Measurements from ENCODE around the gene IFI27L2.
A peak's percentile ranks its signal among the peaks of the same experiment; 100 is the strongest.
"Not testable (repeated sequence)": the region's sequence is repeated elsewhere in the genome, so short reads cannot be mapped to it uniquely, and the experiment has no call there.

Gene IFI27L2, protein sequence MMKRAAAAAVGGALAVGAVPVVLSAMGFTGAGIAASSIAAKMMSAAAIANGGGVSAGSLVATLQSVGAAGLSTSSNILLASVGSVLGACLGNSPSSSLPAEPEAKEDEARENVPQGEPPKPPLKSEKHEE

DNA sequence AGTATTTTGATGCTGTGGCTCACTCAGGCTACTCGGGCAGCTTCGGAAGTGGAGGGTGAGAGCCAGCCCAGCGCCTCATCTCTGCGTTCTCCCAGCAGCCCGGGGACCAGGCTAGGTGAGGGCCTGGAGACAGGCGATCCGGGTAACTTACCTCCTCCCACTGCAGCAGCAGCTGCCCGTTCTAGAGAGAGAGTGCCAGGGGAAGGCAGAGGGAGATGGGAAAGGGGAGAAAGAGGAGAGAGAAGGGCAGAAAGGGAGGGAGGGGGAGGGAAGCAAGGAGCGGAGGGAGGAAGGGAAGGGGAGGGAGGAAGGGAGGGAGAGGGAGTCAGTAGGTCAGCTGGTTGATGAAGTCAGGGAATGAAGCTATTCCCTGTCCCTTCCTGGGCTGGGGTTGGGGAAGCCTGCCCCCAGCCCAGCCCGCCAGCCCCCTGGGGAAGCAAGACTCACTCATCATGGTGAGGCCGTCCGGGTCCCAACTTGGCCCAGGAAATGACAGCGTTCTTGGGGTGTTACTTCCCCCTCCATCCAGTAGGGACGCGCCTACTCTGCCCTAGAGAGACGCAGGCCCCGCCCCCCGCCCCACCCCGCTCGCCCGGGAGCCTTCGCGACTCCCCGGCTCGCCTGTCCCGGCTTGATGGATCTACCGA is at the start of gene IFI27L2:
IFI27L2 (minus strand) TSS at position 494 of the 647 bp plus-strand sequence; CDS start at position 454, 40 bp downstream.
- DNase-seq (ENCODE audit: low read depth): peak; percentile 36

DNA sequence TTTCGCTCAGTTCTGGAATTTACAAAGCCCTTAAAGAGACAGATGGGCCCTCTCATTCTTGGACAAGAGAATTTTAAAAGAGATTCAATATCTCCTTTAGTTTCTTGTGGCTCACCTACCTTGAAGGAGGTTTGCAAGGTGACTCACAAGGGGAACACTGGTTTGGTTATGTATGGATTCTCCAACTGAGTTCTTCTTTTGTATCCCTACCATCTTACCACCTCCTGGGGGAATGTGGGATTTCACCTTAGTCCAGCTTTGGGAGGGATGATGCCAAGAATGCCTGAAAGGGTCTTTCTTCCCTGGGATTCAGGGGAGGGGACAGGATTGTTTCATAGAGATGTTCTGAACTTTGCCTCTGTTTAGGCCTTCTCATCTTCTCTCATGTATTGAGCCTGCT is 48.4 kb upstream of the IFI27L2 start:
- no peak for DNase-seq (ENCODE audit: low read depth)

DNA sequence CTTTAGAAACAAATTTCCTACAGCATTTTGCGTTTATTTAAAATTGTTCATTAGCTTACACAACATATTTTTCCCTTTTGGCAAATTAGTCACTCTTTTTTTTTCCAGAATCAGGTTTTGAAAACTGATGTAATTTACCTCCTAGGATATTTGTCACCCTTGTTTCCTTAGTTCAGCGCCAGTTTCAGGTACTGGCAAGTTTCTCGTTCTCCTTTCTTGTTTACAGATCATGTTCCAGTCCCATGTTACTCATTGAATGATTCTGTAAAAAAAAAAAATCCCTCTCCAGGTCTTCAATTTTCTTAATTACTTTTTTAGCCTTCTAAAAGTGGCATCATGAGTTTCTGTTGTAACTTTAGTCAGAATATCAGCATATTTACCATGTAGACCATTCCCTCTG is 47.4 kb upstream of the IFI27L2 start:
- DNase-seq (ENCODE audit: low read depth): no peak

DNA sequence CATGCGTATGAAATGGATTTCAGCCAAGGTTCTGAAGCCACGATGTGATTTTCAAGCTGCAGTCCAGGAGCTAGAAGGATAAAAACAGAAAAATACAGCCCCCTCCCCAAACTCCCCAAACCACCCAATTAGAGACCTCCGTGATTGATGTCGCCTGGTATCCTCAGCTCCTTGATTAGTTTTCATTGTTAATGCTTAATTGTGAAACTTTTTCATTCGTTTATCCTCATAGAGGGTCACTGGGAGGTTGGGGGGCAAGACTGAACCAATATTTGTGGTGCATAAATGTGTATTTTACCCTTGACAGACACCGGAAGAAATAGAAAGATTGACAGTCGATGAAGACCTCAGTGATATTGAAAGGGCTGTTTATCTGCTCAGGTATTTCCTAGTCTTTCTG is 46.3 kb upstream of the IFI27L2 start:
- DNase-seq (ENCODE audit: low read depth): no peak

DNA sequence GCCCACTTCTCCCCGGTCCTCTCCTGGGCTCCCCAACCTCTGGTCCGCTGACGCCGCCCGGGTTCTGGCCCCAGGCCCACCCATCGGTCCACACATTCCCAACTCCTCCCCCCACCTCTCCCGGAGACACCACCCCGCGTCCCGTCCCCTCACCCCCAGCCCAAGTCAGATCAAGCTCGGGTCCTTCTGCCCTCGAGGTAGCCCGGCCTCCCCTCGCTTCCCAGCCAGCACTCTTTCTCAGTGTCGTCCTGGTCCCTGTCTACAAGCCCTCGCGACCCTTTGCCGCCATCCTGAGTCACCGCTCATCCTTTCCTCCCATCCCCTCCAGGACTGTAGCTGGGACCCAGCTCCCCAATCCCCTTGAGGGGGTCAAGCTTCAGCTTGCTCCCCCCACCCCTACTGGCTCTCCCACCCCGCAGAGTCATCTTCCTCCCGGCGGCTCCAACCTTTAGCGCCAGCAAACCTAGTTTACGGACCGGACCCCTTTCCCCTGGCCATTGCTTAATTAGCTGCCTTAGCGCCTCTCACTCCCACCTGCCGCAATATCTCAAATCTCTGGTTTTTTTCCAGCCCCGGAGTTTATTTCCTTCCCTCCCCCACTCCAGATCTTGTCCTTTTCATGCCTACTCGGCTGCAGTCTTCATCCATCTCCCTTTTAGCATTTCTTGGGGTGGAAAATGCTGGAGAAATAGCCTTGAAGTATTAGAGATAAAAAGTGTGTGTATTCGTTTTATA is 45.8 kb upstream of the IFI27L2 start:
- DNase-seq (ENCODE audit: low read depth): no peak

DNA sequence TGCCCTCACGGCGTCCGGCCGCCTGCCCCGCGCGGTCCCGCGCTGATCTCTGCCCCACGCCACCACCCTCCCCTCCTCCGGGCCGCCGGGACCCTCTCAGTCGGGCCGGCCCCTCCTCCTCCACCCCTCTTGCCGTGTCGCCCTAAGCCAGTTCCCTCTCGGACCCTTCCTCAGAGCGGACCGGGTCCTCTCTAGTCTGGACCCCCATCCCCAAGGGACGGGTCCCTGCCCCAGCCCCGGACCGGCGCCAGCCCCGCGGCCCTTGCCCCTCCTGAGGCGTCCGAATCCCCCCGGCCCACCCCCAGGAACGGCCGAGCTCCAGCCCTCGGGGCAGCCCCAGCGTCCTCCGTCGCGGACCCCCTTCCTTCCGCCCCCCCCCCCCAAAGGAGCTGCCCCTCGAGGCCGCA is 45.2 kb upstream of the IFI27L2 start:
- DNase-seq (ENCODE audit: low read depth): no peak

DNA sequence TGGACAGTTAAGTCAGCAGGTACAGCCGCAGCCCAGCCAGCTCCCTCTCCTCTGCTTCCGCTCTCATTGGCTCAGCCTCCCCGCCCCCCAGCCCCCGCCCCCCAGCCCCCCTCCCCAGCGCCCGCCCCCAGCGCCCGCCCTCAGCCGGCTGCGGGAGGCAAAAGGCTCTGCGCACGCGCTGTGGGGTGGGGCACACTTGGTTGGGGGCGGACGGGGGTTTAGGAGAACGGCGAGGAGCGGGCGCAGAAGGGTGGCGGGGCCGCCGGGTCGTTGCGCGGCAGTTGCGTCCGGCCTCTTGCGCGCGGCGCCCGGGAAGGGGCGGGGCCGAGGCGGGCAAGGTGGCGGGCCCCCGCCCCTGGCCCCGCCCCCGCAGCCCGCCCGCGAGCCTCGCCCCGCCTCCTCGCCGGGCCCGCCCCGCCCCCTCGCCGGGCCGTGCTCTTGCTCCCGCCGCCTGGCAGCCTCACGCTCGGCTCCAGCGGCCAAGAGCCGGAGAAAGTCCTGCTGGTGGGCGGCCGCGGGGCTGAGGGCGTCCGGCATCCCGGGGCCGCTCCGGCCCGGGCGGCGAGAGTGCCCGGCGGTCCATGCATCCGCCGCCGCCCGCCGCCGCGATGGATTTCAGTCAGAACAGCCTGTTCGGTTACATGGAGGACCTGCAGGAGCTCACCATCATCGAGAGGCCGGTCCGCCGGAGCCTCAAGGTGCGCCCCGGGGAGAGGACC is 44.6 kb upstream of the IFI27L2 start, which contains the start of gene PPP4R4:
PPP4R4 (plus strand) TSS at position 438 of the 719 bp plus-strand sequence; CDS start at position 582, 144 bp downstream.
- peak; percentile 65 for DNase-seq (ENCODE audit: low read depth)

DNA sequence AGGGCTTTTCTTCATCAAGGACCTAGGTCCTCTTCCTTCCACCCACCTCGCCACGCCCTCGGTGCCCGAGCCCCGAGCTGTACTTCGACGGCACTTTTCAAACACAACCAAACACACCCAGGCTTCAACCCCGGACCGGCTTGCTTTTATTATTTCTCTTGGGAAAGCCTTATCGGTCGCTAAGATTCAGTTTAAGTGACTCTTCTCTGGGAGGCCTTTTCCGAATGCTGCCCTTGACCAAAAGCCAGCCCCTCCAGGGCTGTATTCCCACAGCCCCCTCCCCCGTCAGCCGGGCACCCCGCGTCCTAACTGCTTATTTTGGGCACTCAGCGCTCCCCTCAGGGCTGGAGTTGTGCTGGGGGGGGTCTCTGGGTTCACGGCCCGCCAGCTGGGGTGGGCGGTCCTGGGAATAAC is 44.1 kb upstream of the IFI27L2 start:
- DNase-seq (ENCODE audit: low read depth): no peak

DNA sequence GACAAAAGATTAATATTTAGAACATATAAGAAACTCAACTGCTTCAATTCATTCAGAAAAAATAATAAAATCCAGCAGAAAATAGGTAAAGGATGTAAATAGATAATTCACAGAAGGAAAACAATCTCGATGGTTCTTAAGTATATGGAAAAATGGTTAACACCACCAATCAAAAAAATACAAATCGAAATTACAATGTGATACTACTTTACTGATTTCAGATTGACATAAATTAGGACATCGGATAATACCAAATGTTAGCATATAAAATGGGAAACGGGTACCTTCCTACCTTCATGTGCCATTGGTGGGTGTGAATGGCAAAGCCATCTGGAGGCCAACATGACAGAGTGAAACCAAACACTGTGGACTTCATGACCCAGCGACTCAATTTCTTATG is 43.1 kb upstream of the IFI27L2 start:
- DNase-seq (ENCODE audit: low read depth): no peak

DNA sequence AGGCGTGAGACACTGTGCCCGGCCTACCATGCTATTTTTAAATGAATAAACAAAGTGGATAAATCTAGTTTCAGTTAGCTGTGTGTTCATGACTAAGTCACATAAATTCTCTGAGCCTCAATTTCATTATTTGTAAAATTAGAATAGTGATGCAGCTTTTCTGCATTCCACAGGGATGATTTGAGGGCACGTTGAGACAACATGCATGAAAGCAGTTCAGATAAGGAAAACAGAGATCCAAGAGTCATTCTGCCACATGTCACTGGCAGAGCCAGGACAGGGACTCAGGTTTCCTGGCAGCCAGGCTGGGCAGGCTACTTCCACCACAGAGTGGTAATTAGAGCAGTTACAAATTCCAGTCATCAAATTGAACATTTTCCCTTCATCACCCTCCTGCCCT is 41.8 kb upstream of the IFI27L2 start:
- no peak for DNase-seq (ENCODE audit: low read depth)

DNA sequence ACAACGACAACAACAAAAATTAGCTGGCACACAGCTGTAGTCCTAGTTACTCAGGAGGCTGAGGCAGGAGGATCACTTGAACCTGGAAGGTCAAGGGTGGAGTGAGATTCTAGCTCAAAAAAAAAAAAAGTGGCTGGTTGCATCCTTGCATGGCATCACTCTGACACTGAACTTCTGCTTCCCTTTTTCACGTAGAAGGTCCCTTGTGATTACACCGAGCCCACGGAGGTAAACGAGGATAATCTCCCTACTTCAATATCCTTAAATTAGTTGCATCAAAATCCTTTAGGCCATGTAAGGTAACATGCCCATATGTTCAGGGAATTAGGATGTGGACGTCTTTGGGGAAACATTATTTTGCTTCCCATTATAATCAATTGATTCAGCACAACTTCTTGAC is 40.7 kb upstream of the IFI27L2 start:
- no peak for DNase-seq (ENCODE audit: low read depth)

DNA sequence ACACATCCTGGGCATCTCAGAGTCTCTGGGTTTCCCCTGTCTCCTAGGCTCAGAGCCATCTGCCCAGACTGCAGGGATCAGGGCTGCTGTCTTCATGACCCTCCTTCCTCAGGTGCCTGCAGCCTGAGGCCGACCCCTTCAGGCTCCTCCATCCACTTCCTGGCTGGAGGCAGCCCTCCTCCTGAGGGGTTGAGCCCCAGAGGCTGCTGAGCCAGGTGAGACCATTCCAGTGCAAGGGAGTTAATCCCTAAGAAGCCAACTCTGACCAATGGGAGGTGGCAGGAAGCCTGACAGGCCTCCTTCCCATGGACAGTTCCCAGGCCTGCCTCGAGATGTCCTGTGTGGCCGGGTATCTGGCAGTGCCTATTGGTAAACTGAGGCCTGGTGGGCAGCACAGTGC is 36.3 kb upstream of the IFI27L2 start:
- DNase-seq (ENCODE audit: low read depth): no peak

DNA sequence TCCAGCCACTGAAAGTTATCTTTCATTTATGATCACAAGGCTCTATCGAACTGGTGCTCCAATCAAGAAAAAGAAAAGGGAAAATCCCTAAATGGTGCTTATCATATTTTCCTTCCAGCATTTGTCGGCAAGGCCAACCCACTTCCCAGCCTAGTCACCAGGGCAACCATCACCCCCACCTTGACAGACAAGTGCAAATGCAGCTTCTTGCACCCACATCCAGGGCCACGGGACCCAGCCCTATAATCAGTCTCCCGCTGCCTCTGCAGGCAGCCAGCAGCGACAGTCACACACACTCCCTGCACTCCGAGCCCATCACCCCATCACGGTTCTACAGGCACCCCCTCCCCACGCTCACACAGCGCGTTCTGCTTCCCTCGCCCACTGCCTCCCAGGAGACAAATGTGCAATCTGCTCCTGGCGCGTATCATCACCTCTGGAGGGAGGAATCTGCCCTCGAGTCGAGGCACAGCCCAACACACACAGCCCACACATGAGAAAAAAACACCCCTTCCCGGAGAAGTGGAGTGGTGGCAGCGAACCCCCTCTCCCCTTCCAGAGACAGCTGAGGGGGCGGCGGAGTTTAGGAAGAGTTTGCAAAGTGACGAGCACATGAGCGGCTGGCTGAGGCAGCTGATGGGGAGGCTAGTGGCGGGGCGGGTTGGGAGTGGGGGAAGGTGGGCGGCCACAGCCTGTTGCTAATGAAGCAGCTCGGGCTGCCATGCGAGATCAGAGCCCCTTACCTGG is 35.5 kb upstream of the IFI27L2 start:
- no peak for DNase-seq (ENCODE audit: low read depth)

DNA sequence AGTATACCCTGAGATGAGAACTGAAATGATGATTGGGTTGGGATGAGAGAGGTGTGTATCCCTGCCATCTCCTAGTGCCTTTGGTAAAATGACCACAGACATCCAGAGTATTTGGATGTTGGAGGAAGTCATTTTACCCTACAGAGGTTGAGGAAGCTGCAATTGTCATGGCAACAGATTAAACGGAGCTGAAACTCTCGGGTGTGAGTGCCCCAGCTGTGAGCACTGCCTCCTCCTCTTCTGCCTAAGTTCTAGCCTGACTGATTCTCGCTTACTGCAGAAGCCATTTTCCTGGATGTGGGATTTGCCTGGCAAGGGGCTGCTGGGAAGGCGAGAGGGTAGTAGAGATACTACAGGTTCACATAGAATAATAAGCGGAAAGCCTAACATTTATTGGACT is 34.4 kb upstream of the IFI27L2 start:
- DNase-seq (ENCODE audit: low read depth): no peak

DNA sequence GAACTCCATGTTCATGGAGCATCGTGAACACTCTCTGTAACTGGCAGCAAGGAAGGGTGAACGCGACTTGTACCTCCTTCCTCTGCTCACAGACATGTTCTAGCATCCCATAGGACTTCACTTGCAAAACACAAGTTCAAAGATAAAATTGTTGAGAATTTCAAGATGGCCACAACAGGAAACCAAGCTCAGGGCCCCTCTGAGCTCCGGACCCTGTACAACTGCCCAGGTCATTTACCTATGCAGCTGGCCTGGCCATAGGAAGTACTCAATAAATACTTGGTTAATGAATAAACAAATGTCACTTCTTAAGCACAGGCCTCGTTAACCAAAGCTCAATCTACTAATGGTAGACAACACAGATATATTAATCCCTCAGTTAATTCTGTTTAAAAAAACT is 33.1 kb upstream of the IFI27L2 start:
- no peak for DNase-seq (ENCODE audit: low read depth)

DNA sequence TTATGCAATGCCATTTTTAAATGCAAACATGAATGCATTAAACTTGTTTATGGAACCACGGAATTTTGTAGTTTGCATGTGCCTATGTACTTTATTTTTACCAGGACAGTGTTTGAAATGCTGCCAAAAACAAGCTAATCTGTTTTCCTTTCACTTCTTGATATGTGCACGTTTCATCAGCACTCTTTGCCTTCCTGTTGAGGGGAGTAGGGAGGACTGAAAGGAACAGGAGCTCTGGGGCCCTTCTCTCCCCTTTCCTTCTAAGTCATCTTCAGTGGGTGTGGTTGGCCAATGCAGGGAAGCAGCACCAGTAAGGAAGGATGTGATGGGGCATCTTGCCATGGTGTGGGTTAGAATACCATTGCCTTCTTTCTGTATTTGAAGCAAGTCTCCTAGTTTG is 32.6 kb upstream of the IFI27L2 start:
- DNase-seq (ENCODE audit: low read depth): no peak

DNA sequence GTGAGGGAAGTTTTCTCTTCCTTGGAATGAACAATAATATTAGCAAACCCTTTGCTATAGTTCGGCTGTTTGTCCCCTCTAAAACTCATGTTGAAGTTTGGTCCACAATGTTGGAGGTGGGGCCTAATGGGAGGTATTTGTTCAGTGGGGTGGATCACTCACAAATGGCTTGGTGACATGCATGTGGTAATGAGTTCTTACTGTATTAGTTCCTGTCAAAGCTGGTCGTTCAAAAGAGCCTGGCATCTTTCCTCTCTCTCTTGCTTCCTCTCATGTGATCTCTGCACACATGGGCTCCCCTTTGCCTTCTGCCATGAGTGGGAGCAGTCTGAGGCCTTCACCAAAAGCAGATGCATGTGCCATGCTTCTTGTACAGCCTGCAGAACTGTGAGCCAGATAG is 31.7 kb upstream of the IFI27L2 start:
- no peak for DNase-seq (ENCODE audit: low read depth)

DNA sequence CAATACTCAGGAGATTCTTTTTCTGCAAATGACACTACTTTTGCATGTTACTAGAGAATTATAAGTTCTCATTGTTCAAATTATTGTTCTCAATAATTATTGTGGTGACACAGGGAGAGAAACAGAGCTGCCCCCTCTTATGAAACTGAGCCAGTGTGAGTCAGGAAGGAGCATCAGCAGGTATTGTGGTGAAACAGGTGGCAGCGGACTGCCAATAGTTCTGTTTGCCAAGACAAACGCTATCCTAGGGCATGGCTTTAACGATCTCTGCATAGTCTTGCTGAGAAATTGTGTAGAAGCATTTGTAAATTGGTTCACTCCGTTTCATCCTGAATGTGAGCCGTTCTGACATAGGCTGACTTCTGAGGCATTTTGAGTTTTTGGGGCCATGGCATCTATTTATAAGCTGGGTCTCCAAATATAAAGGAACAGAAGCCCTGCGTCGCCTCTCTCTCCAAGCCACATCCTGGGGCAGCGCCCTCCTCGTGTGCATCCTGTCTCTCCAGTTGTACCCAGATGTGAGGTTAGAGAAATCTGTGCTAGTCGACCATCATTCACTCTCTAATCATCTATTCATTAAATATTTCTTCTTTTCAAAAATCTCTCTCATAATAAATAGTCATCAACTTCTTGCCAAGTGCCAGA is 29.0 kb upstream of the IFI27L2 start:
- no peak for DNase-seq (ENCODE audit: low read depth)

DNA sequence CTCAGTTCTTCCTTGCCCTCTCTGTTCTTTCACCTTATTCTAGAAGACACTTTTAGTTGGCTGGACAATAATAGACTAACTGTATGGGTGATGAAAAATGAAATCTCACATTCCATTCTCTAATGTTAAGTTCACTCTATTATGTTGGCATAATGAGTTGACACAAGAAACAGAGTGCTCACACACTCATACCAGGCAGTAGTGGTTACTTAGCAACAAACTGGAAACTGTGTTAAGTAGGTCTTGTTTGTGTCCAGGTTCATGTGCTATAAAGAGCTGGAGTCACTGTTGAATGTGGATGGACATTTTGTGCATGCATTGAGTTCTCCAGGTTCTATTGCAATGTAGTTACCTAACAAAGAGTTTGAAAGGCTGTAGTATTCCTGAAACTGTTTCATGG is 27.8 kb upstream of the IFI27L2 start:
- no peak for DNase-seq (ENCODE audit: low read depth)

DNA sequence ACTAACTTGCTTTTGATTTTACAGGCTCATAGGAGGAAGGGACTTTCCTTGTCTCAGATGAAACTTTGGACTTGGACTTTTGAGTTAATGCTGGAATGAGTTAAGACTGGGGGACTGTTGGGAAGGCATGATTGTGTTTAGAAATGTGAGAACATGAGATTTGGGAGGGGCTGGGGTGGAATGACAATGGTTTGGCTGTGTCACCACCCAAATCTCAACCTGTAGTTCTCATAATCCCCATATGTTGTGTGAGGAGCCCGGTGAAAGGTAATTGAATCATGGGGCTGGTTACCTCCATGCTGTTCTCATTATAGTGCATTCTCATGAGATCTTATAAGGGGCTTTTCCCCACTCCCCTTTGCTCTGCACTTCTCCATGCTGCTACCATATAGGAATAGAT is 26.7 kb upstream of the IFI27L2 start:
- not testable (repeated sequence) for DNase-seq (ENCODE audit: low read depth)

DNA sequence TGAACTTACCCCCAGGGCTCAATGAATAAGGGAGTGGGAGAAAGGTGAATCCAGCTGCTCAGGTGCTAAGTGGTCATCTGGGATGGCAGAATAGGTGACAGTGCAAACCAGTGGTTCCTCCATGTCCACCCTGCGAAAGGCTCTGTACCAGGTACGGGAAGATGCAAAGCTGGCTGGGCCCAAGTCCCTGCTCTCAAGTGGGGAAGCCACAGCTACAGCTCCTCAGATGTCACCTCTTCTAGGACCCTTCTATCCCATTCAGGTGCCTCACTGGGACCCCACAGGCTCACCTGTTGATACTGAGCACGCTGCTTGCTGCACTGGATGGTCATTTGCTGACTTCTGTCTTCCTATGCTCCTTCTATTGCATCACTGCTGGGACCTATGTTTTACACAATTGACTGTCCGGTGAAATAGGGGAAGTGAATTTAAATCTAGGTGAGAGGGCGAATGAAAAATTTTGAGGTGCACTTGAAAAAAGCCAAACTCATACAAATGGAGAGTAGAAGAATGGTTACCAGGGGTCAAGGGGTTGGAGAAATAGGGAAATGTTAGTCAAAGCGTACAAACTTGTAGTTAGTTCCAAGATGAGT is 24.4 kb upstream of the IFI27L2 start:
- no peak for DNase-seq (ENCODE audit: low read depth)
